Activated T-cell treated with anti-CD3 and anti-CD28 coated beads for 48 hours (primary cell): ENCODE measurements around the gene MYH9.

Experiments used
- DNase-seq: peaks from one replicate; pipeline ENCODE4 v3.0.0-alpha.2; 2020; ENCODE audit warnings: low read depth

Gene MYH9

DNA sequence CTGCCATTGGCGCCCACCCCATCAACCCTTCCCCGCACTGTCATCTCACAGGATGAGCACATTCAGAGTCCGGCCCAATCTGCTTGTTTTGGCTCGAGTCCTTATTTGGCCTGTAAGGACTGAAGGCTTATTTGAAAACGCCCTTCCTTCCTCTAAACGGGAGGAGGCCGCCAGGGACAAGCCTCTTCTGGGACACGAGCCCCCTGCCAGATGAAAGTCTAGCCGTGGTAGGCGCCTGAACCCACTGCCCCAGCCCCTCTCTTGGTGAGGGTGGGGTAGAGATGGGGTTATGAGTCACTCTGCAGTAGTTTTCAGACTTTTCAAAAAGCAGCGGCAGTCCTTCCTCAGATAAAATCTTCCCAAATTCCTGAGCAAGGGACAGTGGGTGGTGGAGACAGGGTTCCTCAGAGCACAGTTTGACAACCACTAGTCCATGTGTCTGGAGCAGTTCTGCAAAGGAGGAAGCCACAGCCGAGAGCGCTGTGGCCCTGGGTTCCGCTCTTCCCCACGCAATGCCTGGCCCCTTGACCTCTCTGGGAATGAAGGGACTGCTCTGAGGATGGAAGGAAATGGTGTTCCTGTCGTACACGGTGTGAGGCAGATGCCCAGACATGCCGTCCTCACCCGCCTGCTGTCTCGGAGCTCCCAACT, 57.0 kb downstream of the MYH9 start:
- DNase-seq: no peak

DNA sequence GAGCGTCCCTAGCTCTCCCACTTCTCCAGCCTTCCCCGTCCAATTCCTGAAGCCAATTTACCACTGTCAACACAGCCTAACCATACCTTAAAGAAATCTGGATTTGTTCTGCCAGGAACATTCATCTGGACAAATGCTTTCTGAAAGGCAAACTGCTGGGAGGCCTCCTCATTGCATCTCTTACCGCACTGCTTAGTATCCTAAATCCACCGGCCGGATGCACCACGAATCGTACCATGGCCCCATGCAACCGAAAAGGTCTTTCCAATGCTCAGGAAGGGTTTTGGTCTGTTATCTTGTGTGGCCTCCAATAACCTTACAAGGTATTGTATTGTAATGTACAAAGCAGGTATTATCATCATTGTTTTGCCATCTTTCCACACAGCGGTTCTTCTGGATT, 57.6 kb downstream of the MYH9 start:
- DNase-seq: no peak

DNA sequence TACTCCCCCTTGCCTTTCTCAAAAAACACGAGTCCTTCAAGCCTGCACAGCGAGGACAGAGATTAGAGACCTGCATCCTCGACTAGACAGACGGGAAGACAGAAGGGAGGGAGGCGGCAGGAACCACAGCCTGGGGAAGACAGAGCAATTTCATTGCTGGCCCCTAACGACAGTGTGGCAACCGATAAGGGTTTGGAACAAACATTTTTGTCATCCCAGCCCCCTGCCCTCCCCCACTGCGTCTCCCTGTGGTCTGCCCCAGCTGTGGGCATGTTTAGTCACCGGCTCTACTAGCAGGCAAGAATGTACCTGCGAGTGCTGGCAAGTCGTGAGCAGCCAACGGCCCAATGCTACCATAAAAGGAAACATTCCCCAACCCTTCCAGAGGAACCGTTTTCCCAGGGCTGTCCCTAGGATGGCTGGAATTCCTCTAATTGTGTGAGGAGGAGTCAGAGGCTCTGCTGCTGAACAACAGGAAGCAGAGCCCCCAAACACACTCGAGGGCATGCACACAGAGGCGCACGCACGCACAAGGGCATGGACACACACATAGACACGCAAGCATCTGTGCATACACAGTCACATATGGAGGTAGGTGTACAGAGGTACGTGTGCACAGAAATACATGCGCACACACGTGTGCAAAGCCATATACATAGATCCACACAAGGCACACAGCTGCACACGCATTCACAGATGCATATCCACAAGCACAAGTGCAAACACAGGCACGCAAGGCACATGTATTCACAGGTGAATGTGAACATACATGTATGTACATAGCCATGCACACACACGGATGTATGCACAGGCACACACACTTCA, 58.3 kb downstream of the MYH9 start:
- DNase-seq: peak; percentile 81

DNA sequence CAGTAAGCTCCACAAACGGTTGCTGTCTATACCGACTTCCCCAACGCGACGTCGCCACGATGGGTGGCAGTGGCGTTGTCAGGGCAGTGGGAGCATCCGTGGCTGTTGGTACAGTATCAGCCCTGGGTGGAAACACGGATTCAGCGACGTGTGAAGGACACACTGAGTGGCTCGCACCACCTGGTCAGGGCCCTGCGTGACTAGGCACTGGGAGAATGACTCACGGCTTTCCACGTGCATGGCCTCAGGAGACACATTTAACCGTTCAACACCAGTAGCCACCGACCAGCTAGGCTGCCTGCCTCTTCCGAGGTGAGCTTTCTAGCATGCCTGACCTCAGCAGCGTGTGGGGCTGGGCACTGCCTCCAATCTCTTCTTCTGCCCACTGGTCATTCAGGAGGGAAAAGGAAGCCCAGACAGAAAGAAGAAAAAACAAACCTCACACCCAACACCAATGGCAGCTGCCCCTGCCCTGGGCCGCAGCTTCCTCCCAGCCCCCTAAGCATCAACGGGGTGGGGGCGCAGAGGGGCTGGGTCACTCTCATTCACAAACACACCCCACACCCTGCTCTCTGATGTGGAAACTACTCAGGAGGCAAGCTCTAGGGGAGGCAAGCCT, 59.0 kb downstream of the MYH9 start:
- no peak for DNase-seq

DNA sequence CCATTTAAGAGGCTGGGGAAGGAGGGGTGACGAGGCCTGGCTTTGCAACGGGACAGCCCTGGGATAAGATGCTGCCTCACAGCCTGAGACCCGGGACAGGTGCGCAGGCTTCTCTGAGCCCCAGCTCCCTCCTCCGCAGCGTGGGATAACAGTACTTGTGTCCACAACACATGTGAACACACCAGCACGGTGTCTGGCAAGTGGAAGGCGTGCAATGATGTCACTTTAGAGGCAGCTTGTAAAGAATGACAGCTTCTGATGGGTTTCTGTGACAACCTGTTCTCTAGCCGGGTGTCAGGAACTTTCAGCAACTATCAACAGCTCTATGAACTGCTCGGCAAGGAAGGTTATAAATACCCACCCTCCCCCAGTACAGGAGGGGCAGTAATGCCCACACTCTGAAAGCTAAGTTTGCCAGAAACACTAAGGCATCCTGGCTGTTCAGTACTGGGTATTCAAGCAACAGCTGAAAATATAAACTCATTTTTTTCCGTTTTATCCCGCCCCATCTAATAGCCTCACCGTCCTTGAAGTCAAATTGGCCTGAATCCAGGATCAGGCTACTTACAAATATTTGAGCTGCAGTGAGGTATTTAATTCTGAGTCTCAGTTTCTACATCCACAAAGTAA, 59.7 kb downstream of the MYH9 start:
- no peak for DNase-seq

DNA sequence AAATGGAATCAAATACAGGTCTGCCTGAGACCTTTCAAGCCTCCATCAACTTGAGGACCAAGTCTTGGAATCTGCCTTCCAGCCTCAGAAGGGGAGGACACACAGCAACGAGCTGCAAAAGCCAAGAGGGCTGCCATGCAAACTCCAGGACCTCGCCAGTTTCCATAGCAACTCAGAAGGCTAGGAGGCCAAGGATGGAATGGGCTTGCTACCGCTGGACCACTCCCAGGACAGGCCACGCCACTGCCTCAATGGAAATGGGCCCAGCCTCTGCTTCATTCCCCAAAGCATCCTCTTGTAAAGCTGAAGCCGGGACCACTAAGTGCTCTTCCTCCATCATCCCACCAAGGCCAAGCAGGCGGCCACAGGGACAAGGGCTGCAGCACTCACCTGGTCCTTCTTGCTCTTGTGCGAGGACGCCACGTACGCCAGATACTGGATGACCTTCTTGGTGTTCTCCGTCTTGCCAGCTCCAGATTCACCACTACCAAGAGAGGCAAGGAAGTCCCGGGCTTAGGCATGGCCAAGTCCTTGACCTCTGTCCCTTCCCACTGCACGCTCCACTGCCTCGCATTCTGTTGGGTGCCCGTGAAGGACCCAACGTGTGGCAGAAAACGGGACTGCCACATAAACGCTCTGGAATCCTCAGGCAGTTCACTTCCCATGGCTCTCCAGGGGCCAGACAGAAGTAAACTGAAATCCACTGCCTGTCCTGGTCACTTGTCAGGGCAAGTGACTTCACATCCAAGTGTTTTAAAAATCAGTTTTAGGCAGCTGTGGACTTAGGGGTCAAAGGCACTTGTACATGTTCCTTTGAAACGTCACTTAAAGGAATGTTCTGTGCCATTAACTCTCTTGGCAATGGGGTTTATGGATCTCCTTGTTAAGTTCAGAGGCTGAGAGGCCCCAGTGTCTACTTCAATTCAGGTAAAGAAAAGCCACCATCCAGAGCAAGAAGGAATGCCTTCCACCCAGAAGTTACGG, 61.3 kb downstream of the MYH9 start:
- no peak for DNase-seq

DNA sequence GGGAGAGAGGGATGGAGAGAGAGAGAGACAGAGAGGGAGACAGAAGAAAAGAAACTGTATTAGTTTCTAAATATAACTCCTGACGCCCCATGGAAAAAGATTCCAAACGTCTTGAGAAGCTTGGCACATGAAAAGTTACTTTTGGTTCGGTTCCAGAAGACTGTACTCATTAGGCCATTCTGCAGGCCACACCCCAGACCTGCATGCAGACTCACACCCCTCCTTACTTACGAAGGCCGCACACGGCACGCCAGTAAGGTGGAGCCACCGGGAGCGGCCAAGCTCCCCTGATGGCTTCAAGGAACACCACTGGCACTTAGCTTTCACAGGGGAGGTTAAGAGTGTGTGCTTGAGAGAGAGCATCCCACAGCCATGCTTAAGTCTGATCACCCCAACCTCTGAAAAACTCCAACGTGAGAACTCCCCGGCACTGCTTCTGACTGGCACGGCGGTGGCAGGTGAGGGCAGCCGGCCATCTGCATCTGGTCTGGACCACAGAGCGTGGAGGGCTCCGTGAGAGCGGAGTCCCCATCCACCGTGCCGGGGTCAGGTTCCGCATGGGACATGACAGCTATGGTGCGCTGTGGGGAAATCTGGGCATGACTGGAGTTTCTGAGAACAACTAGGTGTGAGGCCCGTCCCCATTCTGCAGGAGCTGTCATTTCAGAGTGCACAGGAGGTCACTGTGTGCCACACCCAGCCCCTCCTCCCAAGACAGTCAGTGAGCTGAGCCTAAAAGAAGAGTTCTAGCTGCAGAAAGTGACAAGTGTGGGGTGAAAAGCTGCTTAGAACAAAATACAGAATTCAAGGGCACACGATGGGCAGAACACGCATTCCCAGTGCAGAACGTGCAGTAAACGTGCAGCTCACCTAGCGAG, 62.4 kb downstream of the MYH9 start:
- no peak for DNase-seq

DNA sequence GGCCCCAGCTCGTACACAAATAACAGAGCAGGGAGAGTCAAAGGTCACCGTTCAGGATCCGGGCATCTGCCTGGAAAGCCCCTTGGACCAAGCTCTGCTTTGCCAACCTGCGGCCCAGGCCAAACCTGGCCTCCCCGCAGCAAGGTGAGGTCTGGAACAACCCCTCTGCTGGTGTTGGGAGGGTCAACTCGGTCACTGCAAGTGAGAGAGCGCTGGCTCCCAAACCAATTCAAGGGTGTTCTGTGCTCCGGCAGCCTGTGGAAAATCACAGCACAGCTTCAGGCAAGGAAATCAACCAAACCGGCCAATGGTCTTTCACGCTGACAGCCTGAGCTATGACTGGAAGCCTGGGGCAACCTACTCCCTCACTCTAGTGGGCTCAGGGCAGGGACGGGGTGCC, 63.4 kb downstream of the MYH9 start:
- DNase-seq: no peak

DNA sequence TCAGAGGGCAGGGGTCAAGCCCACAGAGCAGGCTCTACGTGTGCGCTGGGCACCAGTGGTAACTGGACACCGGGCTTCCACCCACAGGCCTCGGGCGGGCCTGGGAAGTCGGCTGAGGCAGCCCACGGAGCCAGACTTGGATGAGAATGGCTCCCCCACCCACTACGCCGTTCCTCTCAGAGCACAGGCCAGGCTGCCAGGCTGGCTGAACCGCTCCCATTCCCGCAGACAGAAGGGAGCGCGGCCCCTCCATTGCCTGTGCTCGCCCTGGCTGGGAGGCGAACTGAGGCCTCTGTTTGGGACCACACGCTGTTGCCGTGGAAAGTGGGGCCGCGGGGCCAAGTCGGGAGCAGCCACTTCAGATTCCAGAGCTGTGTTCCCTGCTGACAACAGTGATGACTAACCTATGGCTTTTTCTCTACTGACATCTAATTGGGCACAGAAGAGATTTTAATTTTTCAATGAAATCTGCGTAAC, 63.9 kb downstream of the MYH9 start:
- no peak for DNase-seq

DNA sequence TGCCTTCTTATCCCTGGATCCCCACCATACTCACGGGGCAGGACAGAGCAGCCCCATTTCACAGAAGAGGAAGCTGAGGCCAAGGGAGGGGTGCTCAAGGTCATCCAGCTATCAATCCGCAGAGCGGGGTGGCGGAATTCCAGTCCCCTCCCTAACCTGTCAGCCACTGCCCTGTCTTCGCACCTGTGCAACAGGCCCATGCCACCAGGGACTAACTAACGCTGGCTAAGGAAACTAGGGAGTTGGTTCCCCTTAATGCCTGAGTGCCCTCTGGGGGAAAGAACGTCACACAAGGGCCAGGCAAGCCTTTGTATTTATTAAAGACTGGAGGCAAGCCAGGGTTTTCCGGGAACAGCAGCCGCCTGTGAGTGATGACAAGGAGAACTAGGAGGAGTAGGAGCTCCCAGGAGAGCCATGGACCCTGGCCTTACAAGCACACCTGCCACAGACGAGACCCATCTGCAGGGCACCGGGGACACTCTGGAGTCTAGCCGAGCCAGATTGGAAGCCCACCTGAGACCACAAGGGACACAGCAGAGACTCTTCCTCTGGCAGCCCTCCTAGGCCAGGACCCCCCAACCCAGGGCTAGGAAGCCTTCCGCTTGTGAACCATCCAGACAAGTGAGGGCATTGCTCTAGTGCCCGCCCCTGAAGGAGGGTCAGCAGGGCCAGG, 64.4 kb downstream of the MYH9 start:
- no peak for DNase-seq

DNA sequence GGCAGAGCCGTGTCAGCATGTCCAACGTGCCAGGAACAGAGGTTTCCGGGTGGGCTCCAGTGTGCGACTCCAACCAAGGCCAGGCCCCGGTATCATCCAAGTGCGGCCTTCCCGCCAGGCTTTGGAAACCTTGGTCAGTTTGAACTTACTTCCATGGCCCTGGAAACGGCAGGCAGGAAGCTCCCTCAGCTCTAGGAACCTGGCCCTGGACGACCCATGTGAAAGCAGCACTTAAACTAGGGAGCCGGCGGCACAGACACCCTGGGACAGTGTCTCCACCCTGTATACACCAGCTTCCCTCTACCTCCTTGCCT, 65.2 kb downstream of the MYH9 start:
- DNase-seq: no peak

DNA sequence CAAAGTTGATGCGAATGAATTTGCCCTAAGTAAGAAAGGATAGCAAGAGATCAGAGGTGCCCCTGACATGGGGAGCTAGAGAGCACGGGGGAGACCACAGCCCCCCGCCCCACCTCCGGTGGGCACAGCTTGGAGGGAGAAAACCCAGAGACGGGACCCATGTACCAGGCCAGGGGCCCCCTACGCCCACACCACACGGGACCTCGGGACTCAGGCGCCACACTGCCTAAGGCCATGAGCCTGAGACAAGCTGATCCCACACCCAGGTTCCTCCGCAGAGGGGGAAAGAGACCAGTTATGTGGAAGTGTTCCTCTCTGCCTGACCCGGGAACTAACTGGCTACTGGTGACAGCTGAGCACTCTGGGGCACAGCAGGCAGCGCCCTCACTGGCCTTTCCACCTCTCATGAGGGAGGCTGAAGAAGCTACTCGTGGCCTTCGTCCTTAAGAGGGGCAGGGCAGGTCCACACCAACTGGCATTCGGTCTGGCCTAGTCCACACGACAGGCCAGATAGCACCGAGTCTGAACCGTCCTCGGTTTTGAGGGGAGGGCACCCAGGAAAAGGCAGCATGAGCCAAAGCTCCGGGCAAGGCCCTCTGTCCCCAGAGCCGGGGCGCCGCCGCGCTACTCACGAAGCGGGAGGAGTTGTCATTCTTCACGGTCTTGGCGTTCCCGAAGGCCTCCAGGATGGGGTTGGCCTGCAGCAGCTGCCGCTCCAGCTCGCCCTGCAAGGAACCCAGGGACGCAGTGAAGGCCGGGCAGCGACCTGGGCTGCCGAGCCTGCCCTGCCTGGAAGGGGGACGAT, 65.8 kb downstream of the MYH9 start:
- no peak for DNase-seq

DNA sequence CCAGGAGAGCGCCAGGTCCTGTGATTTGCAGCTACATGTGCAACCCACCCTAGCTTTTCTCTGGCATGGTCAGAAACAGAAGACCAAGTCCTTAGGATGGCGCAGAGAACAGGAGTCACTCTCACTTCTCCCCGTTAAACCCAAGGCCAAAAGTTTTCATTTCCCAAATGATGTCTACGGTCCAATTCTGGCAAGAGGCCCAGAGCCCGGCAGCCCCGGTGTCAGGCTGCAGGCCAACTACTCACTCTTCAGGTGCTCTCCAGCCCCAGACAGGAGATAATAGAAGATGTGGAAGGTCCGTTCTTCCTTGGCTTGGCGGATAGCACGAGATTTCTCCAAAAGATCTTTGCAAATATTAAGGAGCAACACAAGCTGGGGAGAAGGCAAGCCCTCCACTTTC, 67.2 kb downstream of the MYH9 start:
- DNase-seq: no peak

DNA sequence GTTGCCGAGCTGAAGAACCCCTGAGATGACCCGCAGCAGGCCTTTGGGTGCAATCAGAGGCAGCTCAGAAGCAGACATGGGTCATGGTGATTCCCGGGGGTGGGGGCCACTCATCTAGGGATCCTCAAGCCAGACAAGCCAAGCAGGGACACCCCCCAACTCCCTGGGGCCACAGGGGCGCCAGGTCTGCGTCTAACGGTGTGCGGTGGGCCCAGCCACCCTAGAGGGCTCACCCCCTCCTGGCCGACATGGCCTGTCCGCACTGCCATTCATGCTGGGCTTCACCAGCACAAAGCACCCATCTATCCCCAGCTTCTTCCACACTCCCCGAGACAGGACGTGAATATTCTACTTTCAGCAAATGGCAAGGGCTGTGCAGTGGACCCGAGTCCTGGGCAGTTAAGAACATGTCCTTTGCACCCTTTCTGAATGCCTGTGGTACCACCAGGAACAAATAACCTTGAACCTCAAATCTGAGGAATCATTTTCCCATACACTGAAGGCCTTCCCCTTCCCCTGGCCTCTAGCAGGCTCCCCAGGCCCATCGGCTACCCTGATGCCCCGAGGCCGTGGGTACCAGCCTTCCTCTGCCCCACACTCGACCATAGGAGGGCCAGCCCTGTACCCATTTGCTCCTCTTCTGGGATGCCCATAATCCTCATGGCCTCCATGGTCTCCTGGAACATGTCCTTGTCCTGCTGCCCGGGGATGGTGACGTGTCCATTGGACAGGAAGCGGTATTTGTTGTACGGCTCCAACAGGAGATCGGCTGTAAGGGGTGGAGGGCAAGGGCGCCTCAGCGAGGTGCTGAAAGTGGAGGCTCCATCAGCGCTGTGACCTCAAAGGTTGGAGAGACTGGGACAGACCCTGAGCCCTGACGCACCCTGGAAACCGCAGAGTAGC, 67.9 kb downstream of the MYH9 start:
- DNase-seq: no peak

DNA sequence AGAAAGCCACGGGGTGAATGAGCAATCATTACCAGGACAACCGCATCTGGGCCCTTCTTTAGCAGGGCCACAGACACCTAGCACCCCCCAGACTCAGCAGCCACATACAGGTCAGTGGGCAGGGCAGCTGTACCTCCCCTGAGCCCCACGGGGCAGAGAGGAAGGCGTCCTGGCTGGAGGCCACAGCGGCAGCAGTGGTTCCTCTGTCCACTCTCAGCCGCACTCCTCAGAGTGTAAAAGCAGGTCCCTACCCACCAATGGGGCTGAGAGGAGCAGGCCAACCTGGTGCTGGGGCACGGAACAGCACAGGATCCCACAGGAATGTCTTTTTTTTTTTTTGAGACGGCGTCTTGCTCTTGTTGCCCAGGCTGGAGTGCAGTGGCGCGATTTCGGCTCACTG, 69.3 kb downstream of the MYH9 start:
- DNase-seq: no peak

DNA sequence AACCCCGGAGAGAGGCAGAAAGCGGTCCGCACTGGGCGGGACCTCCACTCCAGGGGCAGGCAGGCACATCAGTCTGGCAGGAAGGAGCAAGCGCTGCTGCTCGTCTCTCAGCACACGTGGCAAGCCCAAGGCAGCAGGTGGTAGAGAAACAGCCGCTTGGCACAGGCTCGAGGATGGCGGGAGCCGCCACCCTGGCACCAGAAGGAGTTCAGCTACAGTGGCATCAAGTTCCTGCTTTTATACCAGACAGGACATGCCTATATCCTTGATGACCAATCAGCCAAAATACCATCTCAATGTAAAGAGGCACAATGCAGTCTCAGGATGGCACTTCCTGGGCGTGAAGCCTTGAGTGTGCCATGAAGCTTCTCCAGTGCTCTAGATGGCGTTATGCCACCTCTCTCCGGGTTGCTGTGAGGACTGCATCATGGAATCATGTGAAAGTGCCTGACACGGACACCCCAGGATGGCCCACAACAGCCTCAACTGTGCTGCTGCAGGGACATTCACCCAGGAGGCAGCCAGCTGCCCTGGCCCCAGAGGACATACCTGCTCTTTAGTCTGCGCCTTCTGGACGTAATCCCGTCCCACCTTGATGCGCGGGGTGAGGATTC, 70.0 kb downstream of the MYH9 start:
- no peak for DNase-seq

DNA sequence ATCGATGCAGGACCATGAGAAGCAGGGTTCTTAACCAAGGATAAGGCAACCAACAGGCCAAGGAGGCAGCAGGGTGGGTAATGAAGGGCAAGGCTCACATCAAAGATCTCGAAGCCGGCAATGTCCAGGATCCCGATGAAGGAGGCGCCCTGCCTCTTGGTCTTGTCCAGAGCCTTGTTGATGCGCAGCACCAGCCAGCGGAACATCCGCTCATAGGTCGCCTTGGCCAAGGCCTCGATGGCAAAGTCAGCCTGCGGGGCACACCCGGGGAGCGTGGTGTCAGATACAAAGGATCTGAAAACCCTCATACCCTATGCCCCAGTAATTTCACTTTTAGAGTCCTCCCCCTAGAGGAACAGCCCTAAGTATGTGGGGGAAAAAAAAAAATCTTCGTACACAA, 71.3 kb downstream of the MYH9 start:
- DNase-seq: no peak

DNA sequence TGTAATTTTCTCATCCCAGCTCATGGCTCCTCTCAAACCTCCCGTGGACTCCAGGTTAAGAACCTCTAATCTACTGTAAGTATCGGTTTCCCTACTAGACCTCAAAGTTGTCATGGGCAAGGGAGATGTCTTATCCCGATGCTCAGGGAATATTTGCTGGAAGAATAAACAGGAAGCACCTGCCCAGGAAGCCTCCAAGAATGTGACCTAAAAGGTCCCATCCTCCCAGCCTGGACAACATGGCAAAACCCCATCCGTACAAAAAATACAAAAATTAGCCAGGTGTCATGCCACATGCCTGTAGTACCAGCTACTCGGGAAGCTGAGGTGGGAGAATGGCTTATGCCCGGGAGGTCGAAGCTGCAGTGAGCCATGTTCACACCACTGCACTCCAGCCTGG, 72.4 kb downstream of the MYH9 start:
- no peak for DNase-seq
